ENCODE data around the gene INTS14. TPM values are rescaled to one million over a fixed set of nuclear protein-coding genes. Genes with fewer than 3 reads are reported as not detected.

INTS14 gene
- total RNA-seq, 1 experiment from 2014 or later, result 44.7 TPM

GRCh38 chr15:65599677-65600076 lies 11.3 kb downstream of the INTS14 start:
- Histone ChIP-seq H2AK5ac (ENCODE audit: insufficient read length, low read length) (no peak overlapping the region), H4K8ac (replicated peaks; ENCODE audit: insufficient read length, low read depth, low read length) (no peak overlapping the region), H3K18ac (ENCODE audit: insufficient read length, low read depth, low read length) (no peak overlapping the region), H3K4ac (ENCODE audit: low read depth, low read length) (no peak overlapping the region), H3K56ac (ENCODE audit: insufficient read length, low read depth, low read length) (no peak overlapping the region), H3K27me3 (ENCODE audit: insufficient read depth, low read length) (no peaks in the 10 kb centered on the region), H3K4me1 (ENCODE audit: insufficient read depth, low read length) (no peaks in the 10 kb centered on the region), H2BK120ac (ENCODE audit: low read depth, low read length, poor library complexity, severe bottlenecking) (no peak overlapping the region), H3K79me1 (ENCODE audit: insufficient read depth, low read depth, low read length, poor library complexity, severe bottlenecking) (no peaks in the 10 kb centered on the region), H3K23me2 (ENCODE audit: insufficient read length, low read depth, low read length, poor library complexity, severe bottlenecking) (no peaks in the 10 kb centered on the region), H4K5ac (ENCODE audit: insufficient read length, low read depth, low read length) (no peak overlapping the region), H3K9ac (ENCODE audit: extremely low read depth, insufficient read length, low read length) (no peak overlapping the region), H3K27ac (ENCODE audit: insufficient read length, low read depth, low read length) (no peak overlapping the region), H3K9me3 (ENCODE audit: control insufficient read depth, low read depth, low read length) (no peaks in the 10 kb centered on the region), H3K23ac (ENCODE audit: insufficient read length, low read depth, low read length) (no peak overlapping the region), H3K79me2 (ENCODE audit: insufficient read depth, low read length) (no peaks in the 10 kb centered on the region), H3K14ac (ENCODE audit: insufficient read depth, low read length) (no peak overlapping the region), H2AFZ (ENCODE audit: low read length) (no peak overlapping the region), H2BK5ac (ENCODE audit: insufficient read length, low read length) (no peak overlapping the region), H2BK12ac (ENCODE audit: insufficient read length, low read depth, low read length) (no peak overlapping the region), H4K91ac (ENCODE audit: insufficient read length, low read depth, low read length) (no peak overlapping the region), H2BK20ac (ENCODE audit: low read depth, low read length, poor library complexity, severe bottlenecking) (no peak overlapping the region), H2BK15ac (ENCODE audit: low read depth, low read length) (no peak overlapping the region), H3T11ph (ENCODE audit: low read length) (no peak overlapping the region), H3K4me2 (ENCODE audit: insufficient read depth, insufficient read length, low read length) (no peak overlapping the region), H4K20me1 (ENCODE audit: control insufficient read depth, insufficient read depth, insufficient read length) (no peaks in the 10 kb centered on the region)
- Mint-ChIP-seq H3K27ac (no peak overlapping the region), H3K4me3 (no peak overlapping the region), H3K9me3 (no peaks in the 10 kb centered on the region), H3K4me1 (no peaks in the 10 kb centered on the region), H3K27me3 (ENCODE audit: low read depth) (no peaks in the 10 kb centered on the region), H3K36me3 (ENCODE audit: insufficient read depth in 1 of 3, low read depth in 3 of 3) (peaks cover 3 to 77% (median 58%) of the 10 kb centered on the region in 3 experiments; a peak in 6 of 7 replicates)
- TF ChIP-seq CTCF (conservative IDR thresholded peaks at IDR 0.05), result no peak
- DNase-seq, result no peak
- WGBS (ENCODE audit: extremely low coverage, insufficient read length, low lambda C conversion rate), result no CpG with 5 or more reads among the region's 5 CpGs
